B cell (primary cell): ENCODE results near the gene OSER1. TPM values are rescaled to one million over a fixed set of nuclear protein-coding genes. Genes with fewer than 3 reads are reported as not detected.

Experiments
- ATAC-seq: fragments of 200-7000 bp; cut with Tn5 transposase; one replicate; pipeline ENCODE4 v1.10.0; 2021; ENCODE audit warnings: low read depth, mild to moderate bottlenecking, moderate number of reproducible peaks, moderate library complexity
- CTCF ChIA-PET: fragments of 350-600 bp; sonication (Branson Sonifier 250); formaldehyde crosslinking; loops from one replicate; lab custom pipeline; 2021; ENCODE audit warnings: antibody characterized with exemption, inconsistent platforms; lab: Charles Lee
- POLR2A ChIA-PET: fragments of 350-600 bp; sonication (Branson Sonifier 250); formaldehyde crosslinking; loops from one replicate; lab custom pipeline; 2021; ENCODE audit warnings: antibody characterized with exemption; lab: Charles Lee
- DNase-seq: peaks from one replicate; pipeline ENCODE4 v3.0.0; 2013
- H2AFZ ChIP-seq: 2 replicates; pipeline ENCODE4 v1.6.1; 2012; ENCODE audit warnings: mild to moderate bottlenecking, low read depth, low read length; ENCODE audit not compliant: insufficient read depth, poor library complexity, severe bottlenecking
- H3K27ac ChIP-seq, 2 donors: 1 replicate in 1 of 2; 2 replicates in 1 of 2; pipeline ENCODE4 v1.5.1; 2012 to 2013; ENCODE audit warnings: low read length in 2 of 2, mild to moderate bottlenecking in 2 of 2, moderate library complexity in 1 of 2
- H3K27me3 ChIP-seq, 4 experiments: fragments of 200-600 bp in 1 of 4; sonication (generic) in 1 of 4; replicated peaks in 1 of 4; 1 replicate in 2 of 4; 2 replicates in 2 of 4; pipeline versions ENCODE4 v1.6.1 to v1.7.0; 2013 to 2016; ENCODE audit warnings: low read length in 3 of 4, mild to moderate bottlenecking in 2 of 4, mixed read lengths in 1 of 4, moderate library complexity in 1 of 4; ENCODE audit not compliant: insufficient read depth in 4 of 4, control insufficient read depth in 3 of 4; ENCODE audit errors: control extremely low read depth in 1 of 4
- H3K36me3 ChIP-seq, 2 experiments: replicated peaks in 1 of 2; 1 replicate in 1 of 2; 2 replicates in 1 of 2; pipeline versions ENCODE4 v1.6.1 to v1.7.1; 2013; ENCODE audit warnings: low read length in 1 of 2; ENCODE audit not compliant: insufficient read depth in 2 of 2, control insufficient read depth in 1 of 2; ENCODE audit errors: control extremely low read depth in 1 of 2, extremely low read depth in 1 of 2
- H3K4me1 ChIP-seq, 2 donors: fragments of 200-600 bp in 1 of 2; sonication (generic) in 1 of 2; 1 replicate in 1 of 2; 2 replicates in 1 of 2; pipeline versions ENCODE4 v1.5.1 to v1.6.1; 2013 to 2017; ENCODE audit warnings: low read length in 2 of 2; ENCODE audit not compliant: control insufficient read depth in 2 of 2, insufficient read depth in 2 of 2
- H3K4me2 ChIP-seq: replicated peaks from 2 replicates; pipeline ENCODE3; 2012; ENCODE audit warnings: mild to moderate bottlenecking, low read depth, low read length; ENCODE audit not compliant: poor library complexity, severe bottlenecking
- H3K4me3 ChIP-seq, 5 experiments: fragments of 200-600 bp in 1 of 5; sonication (generic) in 1 of 5; 1 replicate in 3 of 5; 2 replicates in 2 of 5; pipeline versions ENCODE4 v1.5.1 to v1.7.0; 2011 to 2016; ENCODE audit warnings: low read length in 4 of 5, mild to moderate bottlenecking in 4 of 5, low read depth in 2 of 5, control low read depth in 1 of 5, moderate library complexity in 1 of 5; ENCODE audit not compliant: insufficient read depth in 1 of 5; ENCODE audit errors: control extremely low read depth in 1 of 5, extremely low read depth in 1 of 5
- H3K79me2 ChIP-seq: fragments of 200-600 bp; sonication (generic); one replicate; pipeline ENCODE4 v1.6.0; 2016; ENCODE audit warnings: low read length; ENCODE audit not compliant: control insufficient read depth, insufficient read depth
- H3K9ac ChIP-seq: fragments of 200-600 bp; sonication (generic); 2 replicates; pipeline ENCODE4 v1.6.1; 2017; ENCODE audit warnings: mild to moderate bottlenecking, low read length, moderate library complexity
- H3K9me3 ChIP-seq, 3 donors: one replicate each; pipeline versions ENCODE4 v1.6.1 to v1.7.1; 2013; ENCODE audit warnings: low read length in 2 of 3; ENCODE audit not compliant: control insufficient read depth in 2 of 3, insufficient read depth in 1 of 3; ENCODE audit errors: control extremely low read depth in 1 of 3
- H4K20me1 ChIP-seq: 2 replicates; pipeline ENCODE4 v1.6.0; 2012; ENCODE audit warnings: mild to moderate bottlenecking, low read length; ENCODE audit not compliant: insufficient read depth, control insufficient read depth, poor library complexity, severe bottlenecking
- H3K27ac Mint-ChIP-seq: one replicate; pipeline ENCODE4 v1.8.0; 2021; ENCODE audit warnings: mixed read lengths
- H3K27me3 Mint-ChIP-seq: one replicate; pipeline ENCODE4 v1.8.0; 2021; ENCODE audit warnings: mixed read lengths
- H3K4me1 Mint-ChIP-seq: one replicate; pipeline ENCODE4 v1.8.0; 2021; ENCODE audit warnings: mixed read lengths
- H3K4me3 Mint-ChIP-seq: one replicate; pipeline ENCODE4 v1.8.0; 2021; ENCODE audit warnings: mixed read lengths
- H3K9me3 Mint-ChIP-seq: one replicate; pipeline ENCODE4 v1.8.0; 2022; ENCODE audit warnings: mixed read lengths; ENCODE audit not compliant: insufficient read depth
- EZH2 ChIP-seq: IDR thresholded peaks from 2 replicates; pipeline ENCODE4 v1.6.1; 2012; ENCODE audit warnings: borderline replicate concordance, low read depth, mild to moderate bottlenecking, moderate library complexity, low read length; ENCODE audit not compliant: insufficient read depth, poor library complexity, severe bottlenecking
- WGBS: methylation state at CpG from one replicate; pipeline ENCODE4 v1.1.5; 2013; ENCODE audit warnings: missing lambda C conversion rate; ENCODE audit not compliant: insufficient coverage; 5-methylcytosine and 5-hydroxymethylcytosine counted together
- intact Hi-C: fragments of 100-400 bp; cut with micrococcal nuclease; formaldehyde crosslinking; loops from one replicate; pipeline ENCODE4 v1.10.0; 2022
- polyA plus RNA-seq: library from polyadenylated mRNA; depleted of rRNA; stranded (reverse); fragments of >200 nt; gene quantifications from 2 replicates; pipeline ENCODE4 v1.2.3, GENCODE V29; 2012
- total RNA-seq, 2 donors: library from RNA; stranded (reverse); fragments of 120-200 nt in 1 of 2; gene quantifications; 1 replicate in 1 of 2; 2 replicates in 1 of 2; pipeline versions ENCODE4 v1.2.3 to v1.2.4, GENCODE V29; 2013 to 2022
- TF ChIP-seq, protein P1 (sequence below): fragments of 200-600 bp; IDR thresholded peaks from one replicate; pipeline ENCODE4 v1.8.0; 2022; ENCODE audit warnings: antibody characterized with exemption, mild to moderate bottlenecking

Gene OSER1
- total and polyA plus RNA-seq, 2 donors (not counting 1 experiment from before 2014, with no cell fraction given) = 80.0 to 130 TPM

GRCh38 chr20:44206132-44206531 is 4.4 kb downstream of the OSER1 start:
- DNase-seq (no peak), ATAC-seq (no peak)
- no peak overlapping the region for H3K27ac Mint-ChIP-seq
- Histone ChIP-seq H3K9me3 (no peaks in the 10 kb centered on the region), H4K20me1 (peaks cover 79% of the 10 kb centered on the region), H3K36me3 (peaks cover 4 to 47% of the 10 kb centered on the region in 2 experiments), H3K4me3 (no peak overlapping the region), H2AFZ (no peak overlapping the region), H3K27me3 (no peaks in the 10 kb centered on the region), H3K9ac (no peak overlapping the region), H3K79me2 (peaks cover 93% of the 10 kb centered on the region), H3K4me2 (no peak overlapping the region), H3K27ac (peak overlapping the region in 1 of 2 donors; percentile 39), H3K4me1 (peaks cover 27% of the 10 kb centered on the region in 2 donors)
- POLR2A ChIA-PET = interaction anchor here (0.6 kb wide), 1 partner anchor 600 kb away, joined by 5 read pairs; no protein-coding TSS in a partner anchor
- H3K4me3 Mint-ChIP-seq = no peak overlapping the region
- no peak for TF ChIP-seq EZH2
- TF ChIP-seq, protein P1, sequence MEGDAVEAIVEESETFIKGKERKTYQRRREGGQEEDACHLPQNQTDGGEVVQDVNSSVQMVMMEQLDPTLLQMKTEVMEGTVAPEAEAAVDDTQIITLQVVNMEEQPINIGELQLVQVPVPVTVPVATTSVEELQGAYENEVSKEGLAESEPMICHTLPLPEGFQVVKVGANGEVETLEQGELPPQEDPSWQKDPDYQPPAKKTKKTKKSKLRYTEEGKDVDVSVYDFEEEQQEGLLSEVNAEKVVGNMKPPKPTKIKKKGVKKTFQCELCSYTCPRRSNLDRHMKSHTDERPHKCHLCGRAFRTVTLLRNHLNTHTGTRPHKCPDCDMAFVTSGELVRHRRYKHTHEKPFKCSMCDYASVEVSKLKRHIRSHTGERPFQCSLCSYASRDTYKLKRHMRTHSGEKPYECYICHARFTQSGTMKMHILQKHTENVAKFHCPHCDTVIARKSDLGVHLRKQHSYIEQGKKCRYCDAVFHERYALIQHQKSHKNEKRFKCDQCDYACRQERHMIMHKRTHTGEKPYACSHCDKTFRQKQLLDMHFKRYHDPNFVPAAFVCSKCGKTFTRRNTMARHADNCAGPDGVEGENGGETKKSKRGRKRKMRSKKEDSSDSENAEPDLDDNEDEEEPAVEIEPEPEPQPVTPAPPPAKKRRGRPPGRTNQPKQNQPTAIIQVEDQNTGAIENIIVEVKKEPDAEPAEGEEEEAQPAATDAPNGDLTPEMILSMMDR = no peak
- no peaks in the 10 kb centered on the region for H3K9me3 Mint-ChIP-seq
- no peaks in the 10 kb centered on the region for H3K27me3 Mint-ChIP-seq
- H3K4me1 Mint-ChIP-seq = peaks cover 60% of the 10 kb centered on the region
- intact Hi-C loops = no loop called here
- CTCF ChIA-PET = interaction anchor here (1.1 to 1.7 kb wide), 4 partner anchors 10 to 17 kb away, joined by 3 to 4 read pairs (median 4); no protein-coding TSS in a partner anchor

GRCh38 chr20:44204832-44205215 is 5.7 kb downstream of the OSER1 start:
- Mint-ChIP-seq H3K4me1 (peaks cover 57% of the 10 kb centered on the region), H3K27ac (no peak overlapping the region), H3K9me3 (no peaks in the 10 kb centered on the region), H3K4me3 (no peak overlapping the region), H3K27me3 (no peaks in the 10 kb centered on the region)
- no peak for ATAC-seq
- CTCF ChIA-PET = no interaction called here
- H4K20me1 ChIP-seq = peaks cover 88% of the 10 kb centered on the region
- no peak for TF ChIP-seq EZH2
- TF ChIP-seq, protein P1 = no peak
- no peak overlapping the region for H3K27ac ChIP-seq
- peaks cover 23 to 27% of the 10 kb centered on the region in 2 donors for H3K4me1 ChIP-seq
- H2AFZ ChIP-seq = no peak overlapping the region
- DNase-seq = no peak
- no peak overlapping the region for H3K4me3 ChIP-seq
- H3K9me3 ChIP-seq = no peaks in the 10 kb centered on the region
- H3K79me2 ChIP-seq = peaks cover 99% of the 10 kb centered on the region
- no peaks in the 10 kb centered on the region for H3K27me3 ChIP-seq
- POLR2A ChIA-PET = interaction anchor here (0.6 kb wide), 1 partner anchor 618 kb away, joined by 4 read pairs; no protein-coding TSS in a partner anchor
- H3K9ac ChIP-seq = no peak overlapping the region
- 95% methylated on average over 8 of the region's 10 CpGs for WGBS
- H3K36me3 ChIP-seq = peaks cover 7 to 60% of the 10 kb centered on the region in 2 experiments
- no peak overlapping the region for H3K4me2 ChIP-seq
- intact Hi-C loops = no loop called here
